ENCODE results near the gene FKBP1B. TPM values are rescaled to one million over a fixed set of nuclear protein-coding genes. Genes with fewer than 3 reads are reported as not detected.
"Not testable (repeated sequence)": the region's sequence is repeated elsewhere in the genome, so short reads cannot be mapped to it uniquely, and the experiment has no call there.

The FKBP1B gene
- total RNA-seq, 1 experiment from 2014 or later: 2.1 TPM

DNA sequence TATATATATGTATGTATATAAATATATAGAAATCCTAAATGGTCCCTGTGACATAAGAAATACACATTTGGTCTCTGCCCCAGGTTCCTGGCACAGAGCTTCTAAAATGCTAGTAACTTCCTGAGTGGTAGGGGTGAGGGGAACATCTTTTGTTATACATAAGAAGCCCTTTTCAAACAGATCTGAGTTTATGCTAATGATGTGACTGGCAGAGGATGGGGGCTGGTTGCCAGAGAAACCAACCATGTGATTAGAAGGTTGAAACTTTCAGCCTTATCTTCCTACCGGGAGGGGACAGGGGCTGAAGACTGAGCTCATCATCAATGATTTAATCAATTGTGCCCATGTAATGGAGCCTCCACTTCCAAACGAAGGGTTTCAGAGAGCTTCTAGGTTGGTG is 23.3 kb upstream of the FKBP1B start:
- ATAC-seq (no peak), DNase-seq (no peak)
- no TSS peak for BruUV-seq (replicated peaks)
- peaks cover 9% of the 10 kb centered on the region for H3K4me1 ChIP-seq (ENCODE audit: insufficient read depth, low read length)
- no peak overlapping the region for H3K4me2 ChIP-seq (ENCODE audit: low read length)
- H3K79me2 ChIP-seq (ENCODE audit: low read length): no peaks in the 10 kb centered on the region
- no peaks in the 10 kb centered on the region for H3K9me3 ChIP-seq (ENCODE audit: low read length)
- TF ChIP-seq, protein P1, sequence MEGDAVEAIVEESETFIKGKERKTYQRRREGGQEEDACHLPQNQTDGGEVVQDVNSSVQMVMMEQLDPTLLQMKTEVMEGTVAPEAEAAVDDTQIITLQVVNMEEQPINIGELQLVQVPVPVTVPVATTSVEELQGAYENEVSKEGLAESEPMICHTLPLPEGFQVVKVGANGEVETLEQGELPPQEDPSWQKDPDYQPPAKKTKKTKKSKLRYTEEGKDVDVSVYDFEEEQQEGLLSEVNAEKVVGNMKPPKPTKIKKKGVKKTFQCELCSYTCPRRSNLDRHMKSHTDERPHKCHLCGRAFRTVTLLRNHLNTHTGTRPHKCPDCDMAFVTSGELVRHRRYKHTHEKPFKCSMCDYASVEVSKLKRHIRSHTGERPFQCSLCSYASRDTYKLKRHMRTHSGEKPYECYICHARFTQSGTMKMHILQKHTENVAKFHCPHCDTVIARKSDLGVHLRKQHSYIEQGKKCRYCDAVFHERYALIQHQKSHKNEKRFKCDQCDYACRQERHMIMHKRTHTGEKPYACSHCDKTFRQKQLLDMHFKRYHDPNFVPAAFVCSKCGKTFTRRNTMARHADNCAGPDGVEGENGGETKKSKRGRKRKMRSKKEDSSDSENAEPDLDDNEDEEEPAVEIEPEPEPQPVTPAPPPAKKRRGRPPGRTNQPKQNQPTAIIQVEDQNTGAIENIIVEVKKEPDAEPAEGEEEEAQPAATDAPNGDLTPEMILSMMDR (conservative IDR thresholded peaks at IDR 0.05; ENCODE audit: low read depth, low read length): no peak
- TF ChIP-seq EZH2 (IDR thresholded peaks at IDR 0.05; ENCODE audit: low read length, unreplicated experiment) (no peak), EZH2phosphoT487 (IDR thresholded peaks at IDR 0.05; ENCODE audit: borderline replicate concordance, low read length) (no peak)
- no peaks in the 10 kb centered on the region for H3K9me2 ChIP-seq (replicated peaks; ENCODE audit: low read length)
- H3K36me3 ChIP-seq (ENCODE audit: low read depth, low read length): peaks cover 25% of the 10 kb centered on the region; the same call in 1 of the 2 replicates
- CTCF ChIA-PET: no interaction called here
- intact Hi-C loops (cut with micrococcal nuclease): no loop called here
- POLR2A ChIA-PET (ENCODE audit: unreplicated experiment): no interaction called here
- no peaks in the 10 kb centered on the region for H3K27me3 ChIP-seq (ENCODE audit: low read length)
- no peak overlapping the region for H2AFZ ChIP-seq (ENCODE audit: low read length)
- no peak overlapping the region for H3K4me3 ChIP-seq (ENCODE audit: low read length)
- no peaks in the 10 kb centered on the region for H3F3A ChIP-seq (ENCODE audit: low read length, unreplicated experiment)
- no peak overlapping the region for H3K9ac ChIP-seq (ENCODE audit: low read length)
- H3K27ac ChIP-seq (ENCODE audit: low read length): no peak overlapping the region
- H4K20me1 ChIP-seq (ENCODE audit: low read length): no peaks in the 10 kb centered on the region

DNA sequence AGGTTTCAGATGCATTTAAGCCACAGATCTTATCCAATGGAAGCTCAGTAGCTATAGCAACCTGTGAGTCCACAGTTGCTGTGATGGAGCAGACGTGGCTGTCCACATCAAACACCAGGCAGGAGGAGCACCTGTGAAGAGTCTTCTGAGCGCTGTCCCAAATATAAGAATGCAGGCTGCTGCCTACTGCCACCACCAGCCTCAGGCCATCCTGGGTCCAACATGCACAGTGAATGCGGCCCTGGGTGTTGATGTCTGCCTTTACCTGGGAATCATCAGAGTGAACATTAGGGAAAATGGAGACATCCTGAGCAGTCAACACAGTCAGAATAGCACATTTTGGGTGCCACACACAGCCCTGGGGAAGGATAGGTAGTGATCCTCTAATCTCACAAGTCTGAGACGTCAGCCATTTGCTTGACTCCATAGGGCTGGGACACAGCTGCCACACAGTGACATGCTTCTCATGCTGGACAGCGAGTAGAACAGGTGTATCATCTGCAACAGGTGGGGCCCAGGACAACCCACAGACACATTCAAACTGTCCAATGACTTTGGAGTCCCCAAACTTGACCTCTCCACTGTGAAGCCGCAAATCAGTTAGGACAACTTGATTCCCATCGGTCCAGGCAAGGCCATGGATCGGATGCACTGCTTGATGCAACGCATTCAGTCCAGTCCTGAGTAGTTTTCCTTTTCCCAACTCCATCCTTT is 10.6 kb upstream of the FKBP1B start:
- Histone ChIP-seq H3K27me3 (ENCODE audit: low read length) (no peaks in the 10 kb centered on the region), H3K27ac (ENCODE audit: low read length) (no peak overlapping the region), H3K9ac (ENCODE audit: low read length) (no peak overlapping the region), H3F3A (ENCODE audit: low read length, unreplicated experiment) (no peaks in the 10 kb centered on the region), H3K9me2 (replicated peaks; ENCODE audit: low read length) (no peaks in the 10 kb centered on the region), H2AFZ (ENCODE audit: low read length) (no peak overlapping the region), H3K4me3 (ENCODE audit: low read length) (no peak overlapping the region), H3K4me1 (ENCODE audit: insufficient read depth, low read length) (no peaks in the 10 kb centered on the region), H3K4me2 (ENCODE audit: low read length) (no peak overlapping the region), H4K20me1 (ENCODE audit: low read length) (no peaks in the 10 kb centered on the region), H3K9me3 (ENCODE audit: low read length) (no peaks in the 10 kb centered on the region), H3K79me2 (ENCODE audit: low read length) (peaks cover 38% of the 10 kb centered on the region), H3K36me3 (ENCODE audit: low read depth, low read length) (peaks cover 21% of the 10 kb centered on the region)
- no peak for ATAC-seq
- ChIA-PET CTCF (no interaction called here), POLR2A (ENCODE audit: unreplicated experiment) (no interaction called here)
- intact Hi-C loops (cut with micrococcal nuclease): no loop called here
- DNase-seq: no peak
- no TSS peak for BruUV-seq (replicated peaks)
- TF ChIP-seq EZH2phosphoT487 (IDR thresholded peaks at IDR 0.05; ENCODE audit: borderline replicate concordance, low read length) (no peak), EZH2 (IDR thresholded peaks at IDR 0.05; ENCODE audit: low read length, unreplicated experiment) (no peak)
- TF ChIP-seq, protein P1 (conservative IDR thresholded peaks at IDR 0.05; ENCODE audit: low read depth, low read length): no peak

DNA sequence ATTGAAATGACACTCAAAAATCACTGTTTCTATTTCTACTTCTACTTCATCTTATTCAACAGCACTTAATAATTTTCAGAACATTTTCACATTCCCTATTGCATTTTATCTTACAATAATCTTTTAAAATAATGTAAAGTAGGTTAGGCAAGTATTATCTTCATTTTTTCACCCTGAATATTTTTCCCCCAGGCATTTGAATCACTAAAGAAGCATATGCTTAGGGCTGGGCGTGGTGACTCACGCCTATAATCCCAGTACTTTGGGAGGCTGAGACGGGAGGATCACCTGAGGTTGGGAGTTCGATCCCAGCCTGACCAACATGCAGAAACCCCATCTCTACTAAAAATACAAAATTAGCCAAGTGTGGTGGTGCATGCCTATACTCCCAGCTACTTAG is 9.0 kb upstream of the FKBP1B start:
- ChIA-PET POLR2A (ENCODE audit: unreplicated experiment) (no interaction called here), CTCF (no interaction called here)
- H3K79me2 ChIP-seq (ENCODE audit: low read length): peaks cover 40% of the 10 kb centered on the region
- no peaks in the 10 kb centered on the region for H3K9me2 ChIP-seq (replicated peaks; ENCODE audit: low read length)
- H3K9ac ChIP-seq (ENCODE audit: low read length): no peak overlapping the region
- peaks cover 21% of the 10 kb centered on the region for H3K36me3 ChIP-seq (ENCODE audit: low read depth, low read length)
- H4K20me1 ChIP-seq (ENCODE audit: low read length): no peaks in the 10 kb centered on the region
- no peaks in the 10 kb centered on the region for H3K27me3 ChIP-seq (ENCODE audit: low read length)
- ATAC-seq: no peak
- no peak overlapping the region for H2AFZ ChIP-seq (ENCODE audit: low read length)
- no peaks in the 10 kb centered on the region for H3F3A ChIP-seq (ENCODE audit: low read length, unreplicated experiment)
- TF ChIP-seq EZH2phosphoT487 (IDR thresholded peaks at IDR 0.05; ENCODE audit: borderline replicate concordance, low read length) (no peak), EZH2 (IDR thresholded peaks at IDR 0.05; ENCODE audit: low read length, unreplicated experiment) (no peak)
- TF ChIP-seq, protein P1 (conservative IDR thresholded peaks at IDR 0.05; ENCODE audit: low read depth, low read length): no peak
- no TSS peak for BruUV-seq (replicated peaks)
- DNase-seq: peak; percentile 25
- no peak overlapping the region for H3K4me3 ChIP-seq (ENCODE audit: low read length)
- H3K4me2 ChIP-seq (ENCODE audit: low read length): no peak overlapping the region
- H3K9me3 ChIP-seq (ENCODE audit: low read length): no peaks in the 10 kb centered on the region
- no peaks in the 10 kb centered on the region for H3K4me1 ChIP-seq (ENCODE audit: insufficient read depth, low read length)
- no peak overlapping the region for H3K27ac ChIP-seq (ENCODE audit: low read length)
- intact Hi-C loops (cut with micrococcal nuclease): no loop called here

DNA sequence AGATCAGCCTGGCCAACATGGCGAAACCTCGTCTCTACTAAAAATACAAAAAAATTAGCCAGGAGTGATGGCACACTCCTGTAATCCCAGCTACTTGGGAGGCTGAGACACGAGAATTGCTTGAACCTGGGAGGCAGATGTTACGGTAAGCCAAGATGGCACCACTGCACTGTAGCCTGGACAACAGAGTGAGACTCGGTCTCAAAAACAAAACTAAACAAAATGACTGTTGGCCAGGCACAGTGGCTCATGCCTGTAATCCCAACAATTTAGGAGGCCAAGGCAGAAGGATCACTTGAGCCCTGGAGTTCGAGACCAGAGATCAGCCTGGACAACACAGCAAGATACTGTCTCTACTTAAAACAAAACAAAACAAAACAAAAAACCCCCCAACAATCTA is 6.4 kb upstream of the FKBP1B start:
- ATAC-seq; H4K20me1 ChIP-seq (ENCODE audit: low read length); H3K9me2 ChIP-seq (replicated peaks; ENCODE audit: low read length); intact Hi-C loops (cut with micrococcal nuclease); H3K9ac ChIP-seq (ENCODE audit: low read length); DNase-seq; H3K9me3 ChIP-seq (ENCODE audit: low read length); CTCF ChIA-PET; H3K27me3 ChIP-seq (ENCODE audit: low read length); H3F3A ChIP-seq (ENCODE audit: low read length, unreplicated experiment); H3K4me3 ChIP-seq (ENCODE audit: low read length); H2AFZ ChIP-seq (ENCODE audit: low read length); BruUV-seq (replicated peaks); H3K27ac ChIP-seq (ENCODE audit: low read length); H3K4me2 ChIP-seq (ENCODE audit: low read length): not testable (repeated sequence)
- peaks cover 40% of the 10 kb centered on the region for H3K79me2 ChIP-seq (ENCODE audit: low read length)
- H3K36me3 ChIP-seq (ENCODE audit: low read depth, low read length): peaks cover 13% of the 10 kb centered on the region
- POLR2A ChIA-PET (ENCODE audit: unreplicated experiment): interaction anchor here (0.6 kb wide), 1 partner anchor 128 kb away, joined by 6 read pairs; no protein-coding TSS in a partner anchor
- peaks cover 11% of the 10 kb centered on the region for H3K4me1 ChIP-seq (ENCODE audit: insufficient read depth, low read length)

Measured in PC-3 (cell line).